CD14-positive monocyte (primary cell): Measurements from ENCODE around the gene DGKB. TPM values are rescaled to one million over a fixed set of nuclear protein-coding genes. Genes with fewer than 3 reads are reported as not detected.

Experiments
- DNase-seq, 3 donors: peaks; one replicate each; pipeline ENCODE4 v3.0.0-alpha.2; 2011 to 2022
- H2AFZ ChIP-seq: 2 replicates; pipeline ENCODE4 v1.6.0; 2012; ENCODE audit warnings: mild to moderate bottlenecking, low read depth, low read length, inconsistent platforms; ENCODE audit not compliant: insufficient read depth, poor library complexity, severe bottlenecking
- H3K27ac ChIP-seq, 2 donors: 1 replicate in 1 of 2; 2 replicates in 1 of 2; pipeline ENCODE4 v1.5.1; 2012 to 2013; ENCODE audit warnings: low read length in 2 of 2, control low read depth in 1 of 2, inconsistent platforms in 1 of 2, low read depth in 1 of 2, mild to moderate bottlenecking in 1 of 2
- H3K27me3 ChIP-seq, 2 donors: one replicate each; pipeline versions ENCODE4 v1.6.0 to v1.6.1; 2011 to 2013; ENCODE audit warnings: low read length in 2 of 2; ENCODE audit not compliant: control insufficient read depth in 2 of 2, insufficient read depth in 2 of 2
- H3K36me3 ChIP-seq, 2 donors: replicated peaks in 1 of 2; 1 replicate in 1 of 2; 2 replicates in 1 of 2; pipeline versions ENCODE4 v1.5.1 to v1.6.1; 2012 to 2013; ENCODE audit warnings: low read length in 2 of 2, control low read depth in 1 of 2, inconsistent platforms in 1 of 2, mild to moderate bottlenecking in 1 of 2; ENCODE audit not compliant: insufficient read depth in 2 of 2, control insufficient read depth in 1 of 2
- H3K4me1 ChIP-seq, 2 donors: 1 replicate in 1 of 2; 2 replicates in 1 of 2; pipeline versions ENCODE4 v1.5.1 to v1.6.1; 2012 to 2013; ENCODE audit warnings: low read length in 2 of 2, control low read depth in 1 of 2, inconsistent platforms in 1 of 2, mild to moderate bottlenecking in 1 of 2, moderate library complexity in 1 of 2; ENCODE audit not compliant: insufficient read depth in 2 of 2, control insufficient read depth in 1 of 2
- H3K4me2 ChIP-seq: replicated peaks from 2 replicates; pipeline ENCODE3; 2012; ENCODE audit warnings: low read length, moderate library complexity, mild to moderate bottlenecking; ENCODE audit not compliant: poor library complexity, severe bottlenecking; ENCODE audit errors: extremely low read depth
- H3K4me3 ChIP-seq, 3 experiments: fragments of 200-600 bp in 1 of 3; sonication (generic) in 1 of 3; replicated peaks in 1 of 3; 1 replicate in 2 of 3; 2 replicates in 1 of 3; pipeline ENCODE4 v1.5.1; 2011 to 2013; ENCODE audit warnings: low read length in 3 of 3, mild to moderate bottlenecking in 3 of 3, control low read depth in 2 of 3, low read depth in 2 of 3, inconsistent platforms in 1 of 3, moderate library complexity in 1 of 3
- H3K79me2 ChIP-seq: 2 replicates; pipeline ENCODE4 v1.6.0; 2012; ENCODE audit warnings: mild to moderate bottlenecking, control low read depth, inconsistent platforms, low read length, moderate library complexity; ENCODE audit not compliant: insufficient read depth
- H3K9ac ChIP-seq: 2 replicates; pipeline ENCODE4 v1.6.0; 2017; ENCODE audit warnings: low read length, mild to moderate bottlenecking; ENCODE audit not compliant: insufficient read depth, poor library complexity, severe bottlenecking
- H3K9me3 ChIP-seq, 2 donors: replicated peaks in 1 of 2; 1 replicate in 1 of 2; 2 replicates in 1 of 2; pipeline versions ENCODE4 v1.5.1 to v1.6.1; 2012 to 2013; ENCODE audit warnings: low read length in 2 of 2, control low read depth in 1 of 2; ENCODE audit not compliant: control insufficient read depth in 1 of 2, insufficient read depth in 1 of 2
- H4K20me1 ChIP-seq: 2 replicates; pipeline ENCODE4 v1.6.0; 2012; ENCODE audit warnings: mild to moderate bottlenecking, low read length, control low read depth, moderate library complexity; ENCODE audit not compliant: insufficient read depth
- H3K27ac Mint-ChIP-seq, 7 donors: one replicate each; pipeline ENCODE4 v1.8.0; 2020; ENCODE audit warnings: mild to moderate bottlenecking in 7 of 7, mixed read lengths in 7 of 7, moderate library complexity in 6 of 7, inconsistent platforms in 2 of 7
- H3K27me3 Mint-ChIP-seq, 3 donors: one replicate each; pipeline ENCODE4 v1.8.0; 2021 to 2022; ENCODE audit warnings: low read depth in 3 of 3, mild to moderate bottlenecking in 3 of 3, mixed read lengths in 3 of 3, moderate library complexity in 3 of 3, inconsistent platforms in 1 of 3
- H3K36me3 Mint-ChIP-seq, 2 donors: one replicate each; pipeline ENCODE4 v1.8.0; 2020; ENCODE audit warnings: mixed read lengths in 2 of 2, inconsistent platforms in 1 of 2, mild to moderate bottlenecking in 1 of 2
- H3K4me1 Mint-ChIP-seq: one replicate; pipeline ENCODE4 v1.8.0; 2020; ENCODE audit warnings: mild to moderate bottlenecking, mixed read lengths
- H3K4me3 Mint-ChIP-seq, 2 donors: one replicate each; pipeline ENCODE4 v1.8.0; 2020; ENCODE audit warnings: mild to moderate bottlenecking in 2 of 2, mixed read lengths in 2 of 2, moderate library complexity in 1 of 2
- H3K9me3 Mint-ChIP-seq, 7 donors: one replicate each; pipeline ENCODE4 v1.8.0; 2020 to 2022; ENCODE audit warnings: mixed read lengths in 7 of 7, mild to moderate bottlenecking in 6 of 7, moderate library complexity in 6 of 7, inconsistent platforms in 2 of 7
- CTCF ChIP-seq: fragments of 200-600 bp; IDR thresholded peaks from one replicate; pipeline ENCODE4 v1.8.0; 2022; ENCODE audit warnings: antibody characterized with exemption, mild to moderate bottlenecking
- WGBS: methylation state at CpG from one replicate; pipeline ENCODE4 v1.1.5; 2013; ENCODE audit warnings: missing lambda C conversion rate; ENCODE audit not compliant: insufficient coverage; 5-methylcytosine and 5-hydroxymethylcytosine counted together
- intact Hi-C, 2 donors: fragments of 100-400 bp; cut with micrococcal nuclease; formaldehyde crosslinking; loops; one replicate each; pipeline versions ENCODE4 v1.15.0 to v1.15.1; 2023
- polyA plus RNA-seq, 3 donors: library from polyadenylated mRNA; depleted of rRNA in 1 of 3; unstranded in 2 of 3; stranded (reverse) in 1 of 3; fragments of 300-500 nt in 2 of 3; fragments of >200 nt in 1 of 3; fragmentation: Illumina TruSeq in 2 of 3; gene quantifications; 1 replicate in 2 of 3; 2 replicates in 1 of 3; pipeline ENCODE4 v1.2.3, GENCODE V29; 2012 to 2021

The DGKB gene
- polyA plus RNA-seq, 3 donors, result not detected

GRCh38 chr7:14825912-14826311, 76.6 kb downstream of the DGKB start:
- Histone ChIP-seq H3K27ac (no peak overlapping the region), H3K9ac (no peak overlapping the region), H3K4me3 (no peak overlapping the region), H3K4me2 (no peak overlapping the region), H3K9me3 (peaks cover 0 to 3% of the 10 kb centered on the region in 2 donors), H4K20me1 (no peaks in the 10 kb centered on the region), H3K27me3 (no peaks in the 10 kb centered on the region), H2AFZ (no peak overlapping the region), H3K36me3 (no peaks in the 10 kb centered on the region), H3K4me1 (no peaks in the 10 kb centered on the region), H3K79me2 (no peaks in the 10 kb centered on the region)
- DNase-seq, result no peak
- H3K9me3 Mint-ChIP-seq, result peaks cover 0 to 14% (median 3%) of the 10 kb centered on the region in 7 donors
- intact Hi-C loops, result no loop called here
- H3K27me3 Mint-ChIP-seq, result peaks cover 0 to 1% (median 0%) of the 10 kb centered on the region in 3 donors
- H3K4me3 Mint-ChIP-seq, result no peak overlapping the region
- no peak for TF ChIP-seq CTCF
- no peaks in the 10 kb centered on the region for H3K36me3 Mint-ChIP-seq
- no peak overlapping the region for H3K27ac Mint-ChIP-seq
- no peaks in the 10 kb centered on the region for H3K4me1 Mint-ChIP-seq
- 81% methylated on average over 6 of the region's 8 CpGs for WGBS

GRCh38 chr7:14822481-14822854, 80.1 kb downstream of the DGKB start:
- Mint-ChIP-seq H3K27me3 (peaks cover 0 to 1% (median 0%) of the 10 kb centered on the region in 3 donors), H3K36me3 (no peaks in the 10 kb centered on the region), H3K4me3 (no peak overlapping the region), H3K9me3 (peaks cover 0 to 14% (median 5%) of the 10 kb centered on the region in 7 donors), H3K4me1 (no peaks in the 10 kb centered on the region), H3K27ac (no peak overlapping the region)
- no peak overlapping the region for H3K4me2 ChIP-seq
- no peaks in the 10 kb centered on the region for H3K4me1 ChIP-seq
- TF ChIP-seq CTCF, result no peak
- no peak overlapping the region for H3K9ac ChIP-seq
- no peak overlapping the region for H3K4me3 ChIP-seq
- H3K79me2 ChIP-seq, result no peaks in the 10 kb centered on the region
- H3K9me3 ChIP-seq, result peaks cover 0 to 3% of the 10 kb centered on the region in 2 donors
- WGBS, result no CpG with 5 or more reads among the region's 1 CpG
- intact Hi-C loops, result no loop called here
- no peaks in the 10 kb centered on the region for H3K27me3 ChIP-seq
- no peak for DNase-seq
- no peak overlapping the region for H2AFZ ChIP-seq
- no peak overlapping the region for H3K27ac ChIP-seq
- no peaks in the 10 kb centered on the region for H3K36me3 ChIP-seq
- no peaks in the 10 kb centered on the region for H4K20me1 ChIP-seq
